Transverse colon (tissue), 3 donors: Measurements from ENCODE around the gene GRIA3.

Experiments used
- EP300 ChIP-seq: sonication (generic); formaldehyde crosslinking; IDR thresholded peaks from one replicate; pipeline ENCODE4 v1.6.1; 2017; ENCODE audit warnings: antibody characterized with exemption, low read depth
- POLR2AphosphoS5 ChIP-seq, 3 donors: sonication (generic); formaldehyde crosslinking; IDR thresholded peaks; one replicate each; pipeline ENCODE4 v1.6.1; 2016; ENCODE audit warnings: antibody characterized with exemption in 3 of 3

DNA sequence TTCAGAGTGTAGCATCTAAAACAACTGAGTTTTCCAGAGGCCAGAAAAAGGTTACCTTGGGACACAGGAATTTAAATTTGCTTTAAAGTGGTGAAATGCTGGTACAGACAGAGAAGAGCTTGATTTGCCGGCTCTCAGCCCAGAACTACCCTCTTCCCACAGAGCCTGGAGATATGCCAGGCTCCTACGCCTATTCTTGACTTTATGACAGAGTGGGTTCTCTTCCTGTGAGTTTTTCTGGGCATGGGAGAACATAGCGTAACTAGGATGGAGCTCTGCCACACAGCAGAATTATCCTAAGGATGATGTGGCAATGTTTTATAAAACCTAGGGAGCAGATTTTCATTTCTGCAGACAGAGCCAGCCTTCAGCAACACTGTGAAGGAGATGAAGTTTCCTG, 241.8 kb downstream of the GRIA3 start:
- TF ChIP-seq EP300 (no peak), POLR2AphosphoS5 (IDR thresholded peaks at IDR 0.05) (no peak)
